Esophagus squamous epithelium (tissue), 5 donors: ENCODE data around the gene RABL3. TPM values are rescaled to one million over a fixed set of nuclear protein-coding genes. Genes with fewer than 3 reads are reported as not detected.

Experiments used
- DNase-seq: peaks from one replicate; lab custom pipeline; 2025; lab: John Stamatoyannopoulos, UW
- H3K27ac ChIP-seq, 4 donors: fragments of 200-600 bp; sonication (generic); one replicate each; pipeline ENCODE4 v1.5.1; 2016 to 2019; ENCODE audit warnings: mild to moderate bottlenecking in 1 of 4
- H3K27me3 ChIP-seq, 4 donors: fragments of 200-600 bp; sonication (generic); 1 replicate in 3 of 4; 2 replicates in 1 of 4; pipeline versions ENCODE4 v1.5.1 to v1.6.0; 2017 to 2021; ENCODE audit warnings: antibody characterized with exemption in 1 of 4
- H3K36me3 ChIP-seq, 3 donors: fragments of 200-600 bp; sonication (generic); one replicate each; pipeline ENCODE4 v1.5.1; 2016 to 2019
- H3K4me1 ChIP-seq, 3 donors: fragments of 200-600 bp; sonication (generic); one replicate each; pipeline ENCODE4 v1.5.1; 2017 to 2019
- H3K4me3 ChIP-seq, 4 donors: fragments of 200-600 bp; sonication (generic); 1 replicate in 3 of 4; 2 replicates in 1 of 4; pipeline ENCODE4 v1.5.1; 2016 to 2019; ENCODE audit warnings: mild to moderate bottlenecking in 2 of 4, moderate library complexity in 1 of 4
- H3K9me3 ChIP-seq, 3 donors: fragments of 200-600 bp; sonication (generic); one replicate each; pipeline ENCODE4 v1.5.1; 2016 to 2019
- POLR2A ChIP-seq, 4 donors: fragments of 450-650 bp; IDR thresholded peaks; one replicate each; pipeline ENCODE4 v1.6.1; 2017; ENCODE audit warnings: antibody characterized with exemption in 4 of 4, mild to moderate bottlenecking in 4 of 4, moderate library complexity in 3 of 4
- WGBS, 2 donors: methylation state at CpG; one replicate each; pipeline ENCODE4 v1.1.5; 2018; 5-methylcytosine and 5-hydroxymethylcytosine counted together
- intact Hi-C: fragments of 100-400 bp; cut with DNase I; formaldehyde crosslinking; loops from one replicate; pipeline ENCODE4 v1.15.0; 2022
- total RNA-seq, 4 donors: library from RNA; depleted of rRNA; stranded (reverse); fragments of >200 nt; gene quantifications; one replicate each; pipeline ENCODE4 v1.1.0, GENCODE V29; 2016
- TF ChIP-seq, protein P1 (sequence below), 6 experiments: fragments of 450-650 bp in 4 of 6; fragments of 200-600 bp in 2 of 6; sonication (generic) in 2 of 6; IDR thresholded peaks; one replicate each; pipeline ENCODE4 v1.5.1; 2016 to 2019; ENCODE audit warnings: antibody characterized with exemption in 6 of 6, mild to moderate bottlenecking in 4 of 6, moderate library complexity in 4 of 6
- donor health status: DM: yes; HTN: yes; CAD: no.

RABL3 gene
- total RNA-seq, 4 donors from 2014 or later, result 8.0 to 15.4 (median 13.4) TPM

DNA sequence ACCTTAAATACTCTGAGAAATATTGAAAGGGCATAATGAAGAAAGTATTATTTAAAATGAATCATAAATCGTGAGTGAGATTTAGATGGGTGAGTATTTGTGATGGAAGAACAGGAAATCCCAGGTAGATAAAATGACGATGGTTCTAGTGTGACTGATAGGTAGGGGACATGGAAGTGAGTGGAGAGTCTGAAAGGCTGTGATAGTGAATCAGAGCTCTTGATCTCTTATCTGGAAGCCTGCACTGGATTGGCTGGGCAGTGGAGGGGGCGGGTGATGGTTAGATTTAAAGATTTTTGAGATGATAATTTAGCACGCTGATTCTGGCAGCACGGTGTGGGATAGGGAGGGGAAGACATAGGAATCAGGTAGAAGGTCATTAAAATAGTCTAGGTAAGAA is 80.4 kb downstream of the RABL3 start:
- H3K27ac ChIP-seq, result no peak overlapping the region
- H3K36me3 ChIP-seq, result no peaks in the 10 kb centered on the region
- DNase-seq, result no peak
- H3K27me3 ChIP-seq, result peaks cover 0 to 5% (median 0%) of the 10 kb centered on the region in 4 donors
- TF ChIP-seq POLR2A (IDR thresholded peaks at IDR 0.05), result no peak
- TF ChIP-seq, protein P1, sequence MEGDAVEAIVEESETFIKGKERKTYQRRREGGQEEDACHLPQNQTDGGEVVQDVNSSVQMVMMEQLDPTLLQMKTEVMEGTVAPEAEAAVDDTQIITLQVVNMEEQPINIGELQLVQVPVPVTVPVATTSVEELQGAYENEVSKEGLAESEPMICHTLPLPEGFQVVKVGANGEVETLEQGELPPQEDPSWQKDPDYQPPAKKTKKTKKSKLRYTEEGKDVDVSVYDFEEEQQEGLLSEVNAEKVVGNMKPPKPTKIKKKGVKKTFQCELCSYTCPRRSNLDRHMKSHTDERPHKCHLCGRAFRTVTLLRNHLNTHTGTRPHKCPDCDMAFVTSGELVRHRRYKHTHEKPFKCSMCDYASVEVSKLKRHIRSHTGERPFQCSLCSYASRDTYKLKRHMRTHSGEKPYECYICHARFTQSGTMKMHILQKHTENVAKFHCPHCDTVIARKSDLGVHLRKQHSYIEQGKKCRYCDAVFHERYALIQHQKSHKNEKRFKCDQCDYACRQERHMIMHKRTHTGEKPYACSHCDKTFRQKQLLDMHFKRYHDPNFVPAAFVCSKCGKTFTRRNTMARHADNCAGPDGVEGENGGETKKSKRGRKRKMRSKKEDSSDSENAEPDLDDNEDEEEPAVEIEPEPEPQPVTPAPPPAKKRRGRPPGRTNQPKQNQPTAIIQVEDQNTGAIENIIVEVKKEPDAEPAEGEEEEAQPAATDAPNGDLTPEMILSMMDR (IDR thresholded peaks at IDR 0.05), result no peak
- H3K9me3 ChIP-seq, result no peaks in the 10 kb centered on the region
- intact Hi-C loops, result no loop called here
- H3K4me3 ChIP-seq, result no peak overlapping the region
- H3K4me1 ChIP-seq, result peaks cover 0 to 4% (median 0%) of the 10 kb centered on the region in 3 donors
- WGBS, 2 donors, result 52 to 56% methylated on average over 5 of the region's 5 CpGs

DNA sequence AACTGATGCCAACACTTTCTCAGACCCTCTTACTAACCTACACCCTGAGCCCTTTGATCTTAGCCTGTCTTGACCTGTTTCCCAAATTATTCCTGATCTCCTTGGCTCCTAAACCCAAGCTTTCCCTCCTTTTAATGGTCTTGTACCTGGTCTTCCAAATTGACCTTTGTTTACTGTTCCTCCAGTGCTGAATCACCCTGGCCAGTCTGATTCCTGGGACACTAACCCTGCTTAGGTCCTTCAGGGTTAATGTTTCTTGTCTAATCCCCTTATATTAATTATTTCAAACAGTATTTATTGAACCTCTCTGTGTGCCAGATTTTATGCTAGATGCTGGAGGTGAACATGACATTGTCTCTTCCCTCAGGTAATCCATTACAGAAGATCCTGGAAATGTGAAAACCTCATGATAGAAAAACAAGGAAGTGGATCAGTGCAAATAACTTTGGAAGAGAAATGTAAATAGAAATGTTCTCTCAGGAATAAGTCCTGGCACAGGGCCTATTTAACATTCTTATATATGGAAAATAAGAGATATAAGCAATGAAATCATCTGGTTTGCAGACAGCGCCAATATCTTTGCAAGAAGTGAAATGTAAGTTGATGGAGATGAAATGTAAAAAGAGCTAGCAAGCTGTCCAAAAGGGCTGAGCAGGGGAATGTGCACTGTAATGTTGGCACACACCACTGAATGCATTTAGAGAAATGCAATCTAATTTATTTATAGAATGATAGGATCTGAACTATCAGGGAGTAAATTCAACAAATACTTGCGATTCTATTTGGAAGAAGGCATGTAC is 81.0 kb downstream of the RABL3 start:
- Histone ChIP-seq H3K36me3 (no peaks in the 10 kb centered on the region), H3K27ac (no peak overlapping the region), H3K27me3 (peaks cover 0 to 5% (median 0%) of the 10 kb centered on the region in 4 donors), H3K9me3 (no peaks in the 10 kb centered on the region), H3K4me3 (no peak overlapping the region), H3K4me1 (peaks cover 0 to 4% (median 0%) of the 10 kb centered on the region in 3 donors)
- no peak for DNase-seq
- WGBS, 2 donors, result 30 to 35% methylated on average over 2 of the region's 2 CpGs
- intact Hi-C loops, result no loop called here
- TF ChIP-seq, protein P1 (IDR thresholded peaks at IDR 0.05), result no peak
- no peak for TF ChIP-seq POLR2A (IDR thresholded peaks at IDR 0.05)

DNA sequence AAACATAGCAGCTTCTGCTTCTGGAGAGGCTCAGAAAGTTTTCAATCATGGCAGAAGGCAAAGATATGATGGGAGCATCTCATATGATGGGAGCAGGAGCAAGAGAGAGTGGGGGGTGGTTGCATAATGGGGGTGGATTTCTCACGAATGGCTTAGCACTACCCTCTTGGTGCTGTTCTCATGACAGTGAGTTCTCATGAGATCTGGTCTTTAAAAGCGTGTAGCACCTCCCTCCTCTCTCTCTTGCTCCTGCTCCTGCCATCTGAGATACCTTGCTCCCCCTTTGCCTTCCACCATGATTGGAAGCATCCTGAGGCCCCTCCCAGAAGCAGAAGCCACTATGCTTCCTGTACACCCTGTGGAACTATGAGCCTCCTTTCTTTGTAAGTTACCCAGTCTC is 82.5 kb downstream of the RABL3 start:
- TF ChIP-seq, protein P1 (IDR thresholded peaks at IDR 0.05), result no peak
- TF ChIP-seq POLR2A (IDR thresholded peaks at IDR 0.05), result no peak
- Histone ChIP-seq H3K27ac (no peak overlapping the region), H3K9me3 (no peaks in the 10 kb centered on the region), H3K36me3 (no peaks in the 10 kb centered on the region), H3K4me1 (peaks cover 0 to 4% (median 0%) of the 10 kb centered on the region in 3 donors), H3K27me3 (peaks cover 0 to 5% (median 0%) of the 10 kb centered on the region in 4 donors), H3K4me3 (no peak overlapping the region)
- DNase-seq, result no peak
- 76 to 79% methylated on average over 2 of the region's 2 CpGs for WGBS, 2 donors
- intact Hi-C loops, result no loop called here

DNA sequence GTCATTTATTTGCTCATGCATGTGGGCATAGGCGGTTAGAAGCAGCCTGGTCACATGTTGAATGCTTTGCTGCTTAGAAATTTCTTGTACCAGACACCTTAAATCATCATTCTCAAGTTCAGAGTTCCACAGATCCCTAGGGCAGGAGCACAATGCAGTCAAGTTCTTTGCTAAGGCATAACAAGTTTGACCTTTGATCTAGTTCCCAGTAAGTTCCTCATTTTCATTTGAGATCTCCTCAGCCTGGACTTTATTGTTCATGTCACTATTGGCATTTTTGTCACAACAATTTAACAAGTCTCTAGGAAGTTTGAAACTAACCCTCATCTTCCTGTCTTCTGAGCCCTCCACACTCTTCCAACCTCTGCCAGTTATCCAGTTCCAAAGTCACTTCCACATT is 83.0 kb downstream of the RABL3 start:
- H3K27me3 ChIP-seq, result peaks cover 0 to 5% (median 0%) of the 10 kb centered on the region in 4 donors
- H3K27ac ChIP-seq, result no peak overlapping the region
- peaks cover 0 to 4% (median 0%) of the 10 kb centered on the region in 3 donors for H3K4me1 ChIP-seq
- DNase-seq, result no peak
- H3K9me3 ChIP-seq, result no peaks in the 10 kb centered on the region
- TF ChIP-seq, protein P1 (IDR thresholded peaks at IDR 0.05), result no peak
- TF ChIP-seq POLR2A (IDR thresholded peaks at IDR 0.05), result no peak
- WGBS, 2 donors, result 81 to 89% methylated on average over 1 of the region's 1 CpG
- no peak overlapping the region for H3K4me3 ChIP-seq
- H3K36me3 ChIP-seq, result no peaks in the 10 kb centered on the region
- intact Hi-C loops, result no loop called here

DNA sequence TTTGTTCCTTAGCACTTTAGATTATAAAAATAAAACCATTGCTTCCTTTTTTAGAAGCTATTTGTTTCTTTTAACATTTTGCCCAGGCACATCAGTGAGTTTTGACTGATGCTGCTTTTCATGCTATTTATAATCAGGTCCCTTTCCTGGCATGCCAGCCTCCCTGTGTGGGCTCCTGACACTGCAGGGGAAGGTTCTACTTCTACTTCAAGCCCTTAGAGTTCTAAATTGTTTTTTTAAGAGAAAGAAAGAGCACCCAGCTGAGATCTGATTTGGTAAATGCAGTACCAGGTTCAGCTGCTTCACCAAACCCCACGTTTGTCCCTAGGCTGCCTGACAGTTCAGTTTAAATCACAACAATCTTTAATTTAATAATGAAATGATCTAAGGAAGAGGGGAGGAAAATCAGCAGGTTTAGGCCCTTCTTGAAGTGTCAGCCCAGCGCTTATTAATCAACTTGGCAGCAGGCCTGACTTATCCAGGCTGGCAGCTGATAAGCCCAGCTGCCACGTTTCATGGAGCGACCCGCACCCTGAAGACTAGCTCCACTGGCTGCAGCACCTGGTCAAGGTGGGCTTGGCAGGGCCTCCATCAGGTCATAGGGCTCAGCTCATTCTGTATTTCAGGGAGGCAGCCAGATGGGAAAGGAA is 89.3 kb downstream of the RABL3 start:
- Histone ChIP-seq H3K27ac (no peak overlapping the region), H3K9me3 (no peaks in the 10 kb centered on the region), H3K36me3 (no peaks in the 10 kb centered on the region), H3K27me3 (no peaks in the 10 kb centered on the region), H3K4me1 (no peaks in the 10 kb centered on the region), H3K4me3 (no peak overlapping the region)
- TF ChIP-seq POLR2A (IDR thresholded peaks at IDR 0.05), result no peak
- TF ChIP-seq, protein P1 (IDR thresholded peaks at IDR 0.05), result no peak
- intact Hi-C loops, result no loop called here
- WGBS, 2 donors, result 72 to 78% methylated on average over 5 of the region's 5 CpGs
- no peak for DNase-seq
